ENCODE data around the gene S100A10. TPM values are rescaled to one million over a fixed set of nuclear protein-coding genes. Genes with fewer than 3 reads are reported as not detected.
A peak's percentile ranks its signal among the peaks of the same experiment; 100 is the strongest.

Gene S100A10, protein sequence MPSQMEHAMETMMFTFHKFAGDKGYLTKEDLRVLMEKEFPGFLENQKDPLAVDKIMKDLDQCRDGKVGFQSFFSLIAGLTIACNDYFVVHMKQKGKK
- not detected for polyA plus RNA-seq (2012; ENCODE audit: insufficient read depth, insufficient read length, low read depth)

DNA sequence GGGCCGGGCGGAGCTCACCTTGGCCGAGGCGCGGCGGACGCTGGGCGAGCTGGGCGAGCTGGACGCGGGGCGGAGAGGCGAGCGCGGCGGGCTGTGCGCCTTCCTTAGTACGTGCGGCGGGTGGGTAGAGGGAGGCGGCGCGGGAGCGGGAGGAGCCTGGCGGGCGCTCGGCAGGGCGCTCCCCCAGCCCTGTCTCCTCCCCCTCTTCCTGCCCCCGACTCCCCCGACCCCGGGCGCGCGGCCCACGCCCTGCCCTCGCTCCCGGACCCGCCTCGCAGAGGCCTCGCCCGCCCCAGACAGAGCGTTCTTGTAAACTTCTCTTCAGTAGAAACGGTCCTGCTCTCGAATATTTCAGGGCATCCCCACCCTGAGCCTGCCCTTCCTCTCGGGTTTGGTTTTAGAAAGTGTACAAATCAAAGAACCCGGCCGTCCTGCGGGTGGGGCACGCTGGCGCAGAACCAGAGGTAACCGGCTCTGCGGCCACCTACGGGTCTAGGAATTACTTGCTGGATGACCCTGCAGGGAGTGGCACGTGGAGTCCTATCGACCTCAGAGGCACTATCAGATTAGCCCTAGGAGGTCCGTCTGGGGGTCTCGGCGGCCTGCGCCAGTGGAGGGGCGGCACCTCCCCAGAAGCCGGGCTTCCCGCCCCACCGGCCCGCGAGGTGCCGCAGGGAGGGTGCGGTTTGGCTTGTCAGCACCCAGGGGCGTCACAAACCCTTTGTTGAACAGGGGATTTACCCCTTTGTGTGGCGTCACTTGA is at the start of gene S100A10:
Gene S100A10, minus strand, starts transcription at position 126 of the 763 bp plus-strand sequence. CDS start 7,629 bp downstream, outside the sequence.
- TF ChIP-seq, protein P1, sequence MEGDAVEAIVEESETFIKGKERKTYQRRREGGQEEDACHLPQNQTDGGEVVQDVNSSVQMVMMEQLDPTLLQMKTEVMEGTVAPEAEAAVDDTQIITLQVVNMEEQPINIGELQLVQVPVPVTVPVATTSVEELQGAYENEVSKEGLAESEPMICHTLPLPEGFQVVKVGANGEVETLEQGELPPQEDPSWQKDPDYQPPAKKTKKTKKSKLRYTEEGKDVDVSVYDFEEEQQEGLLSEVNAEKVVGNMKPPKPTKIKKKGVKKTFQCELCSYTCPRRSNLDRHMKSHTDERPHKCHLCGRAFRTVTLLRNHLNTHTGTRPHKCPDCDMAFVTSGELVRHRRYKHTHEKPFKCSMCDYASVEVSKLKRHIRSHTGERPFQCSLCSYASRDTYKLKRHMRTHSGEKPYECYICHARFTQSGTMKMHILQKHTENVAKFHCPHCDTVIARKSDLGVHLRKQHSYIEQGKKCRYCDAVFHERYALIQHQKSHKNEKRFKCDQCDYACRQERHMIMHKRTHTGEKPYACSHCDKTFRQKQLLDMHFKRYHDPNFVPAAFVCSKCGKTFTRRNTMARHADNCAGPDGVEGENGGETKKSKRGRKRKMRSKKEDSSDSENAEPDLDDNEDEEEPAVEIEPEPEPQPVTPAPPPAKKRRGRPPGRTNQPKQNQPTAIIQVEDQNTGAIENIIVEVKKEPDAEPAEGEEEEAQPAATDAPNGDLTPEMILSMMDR (IDR thresholded peaks at IDR 0.05; ENCODE audit: low read depth, low read length), result no peak
- peaks cover 22% of the 10 kb centered on the region for H3K4me1 ChIP-seq

DNA sequence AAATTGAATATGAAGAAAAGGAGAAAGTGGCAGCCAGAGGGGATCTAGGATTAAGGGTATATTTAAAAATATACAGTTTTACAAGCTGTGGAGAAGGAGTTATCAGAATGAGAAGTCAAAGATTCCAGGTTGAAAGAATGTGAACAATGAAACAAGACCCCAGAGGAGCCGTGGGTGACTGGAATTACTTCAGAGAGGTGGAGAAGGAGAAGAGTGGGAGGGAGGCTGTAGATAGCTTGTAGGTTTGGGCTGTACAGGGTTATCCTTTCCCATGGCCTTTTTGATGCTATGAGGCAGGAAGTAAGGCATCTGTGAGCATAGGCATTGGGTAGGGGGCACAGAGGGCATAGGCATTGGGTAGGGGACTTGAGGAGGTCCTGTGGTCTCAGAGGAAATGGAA is 48.4 kb upstream of the S100A10 start:
- no peaks in the 10 kb centered on the region for H3K27me3 ChIP-seq
- no peak for DNase-seq
- H3K36me3 ChIP-seq, result no peaks in the 10 kb centered on the region
- H3K4me3 ChIP-seq (ENCODE audit: low read depth, low read length), result no peak overlapping the region
- no peaks in the 10 kb centered on the region for H3K9me3 ChIP-seq
- peaks cover under 1% of the 10 kb centered on the region; the same call in 1 of the 2 replicates for H3K4me1 ChIP-seq
- TF ChIP-seq, protein P1 (IDR thresholded peaks at IDR 0.05; ENCODE audit: low read depth, low read length), result no peak

More for the DNA sequence above, at the start of gene S100A10:
- Histone ChIP-seq H3K27me3 (peaks cover 72% of the 10 kb centered on the region), H3K9me3 (no peaks in the 10 kb centered on the region), H3K36me3 (no peaks in the 10 kb centered on the region), H3K4me3 (ENCODE audit: low read depth, low read length) (peak within 1 kb of the TSS; percentile 50)
- peak; percentile 51 for DNase-seq

DNA sequence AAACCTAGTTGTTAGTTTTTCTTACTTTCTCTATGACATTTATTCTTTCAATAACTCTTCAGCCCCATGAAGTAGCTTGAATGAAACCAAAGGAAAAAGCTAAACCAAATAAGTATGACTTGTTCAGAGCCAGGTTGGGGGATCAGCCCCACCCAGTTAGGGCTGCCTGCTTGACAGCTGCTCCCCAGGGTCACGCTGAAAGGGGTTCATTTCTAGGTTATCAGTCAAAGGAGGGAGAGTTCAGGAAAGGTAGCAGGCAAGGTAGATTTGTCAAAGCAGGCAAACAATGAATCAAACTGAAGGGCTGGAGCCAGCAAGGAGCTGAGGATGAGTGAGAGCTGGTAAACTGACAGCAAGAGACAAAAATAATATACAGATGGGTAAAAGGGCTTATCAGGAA is 46.2 kb upstream of the S100A10 start:
- Histone ChIP-seq H3K36me3 (no peaks in the 10 kb centered on the region), H3K27me3 (no peaks in the 10 kb centered on the region), H3K4me1 (0 out of 2 replicates have a peak, but pooled peaks cover under 1% of the 10 kb centered on the region), H3K4me3 (ENCODE audit: low read depth, low read length) (no peak overlapping the region), H3K9me3 (no peaks in the 10 kb centered on the region)
- TF ChIP-seq, protein P1 (IDR thresholded peaks at IDR 0.05; ENCODE audit: low read depth, low read length), result no peak
- no peak for DNase-seq

DNA sequence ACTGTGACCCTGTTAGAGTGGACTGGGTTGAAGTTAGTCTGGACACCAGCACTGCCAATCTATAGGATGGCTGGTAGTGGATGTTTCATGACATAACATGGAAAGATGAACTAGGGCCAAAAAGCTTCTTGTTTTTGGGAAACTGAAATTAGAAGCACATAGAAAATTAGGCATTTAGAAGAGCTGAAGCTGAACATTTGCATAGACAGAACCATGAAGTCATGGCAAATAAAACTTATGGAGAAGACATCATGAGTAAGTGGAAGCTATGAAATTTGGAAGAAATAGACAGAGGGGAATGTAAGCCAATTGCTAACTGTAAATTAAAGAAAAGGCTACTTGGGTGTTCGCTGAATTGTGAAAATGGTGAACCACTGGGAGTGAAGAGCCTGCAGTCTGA is 45.8 kb upstream of the S100A10 start:
- Histone ChIP-seq H3K4me1 (peaks cover 2% of the 10 kb centered on the region; the same call in 1 of the 2 replicates), H3K36me3 (no peaks in the 10 kb centered on the region), H3K9me3 (no peaks in the 10 kb centered on the region), H3K27me3 (no peaks in the 10 kb centered on the region), H3K4me3 (ENCODE audit: low read depth, low read length) (no peak overlapping the region)
- DNase-seq, result no peak
- TF ChIP-seq, protein P1 (IDR thresholded peaks at IDR 0.05; ENCODE audit: low read depth, low read length), result no peak

DNA sequence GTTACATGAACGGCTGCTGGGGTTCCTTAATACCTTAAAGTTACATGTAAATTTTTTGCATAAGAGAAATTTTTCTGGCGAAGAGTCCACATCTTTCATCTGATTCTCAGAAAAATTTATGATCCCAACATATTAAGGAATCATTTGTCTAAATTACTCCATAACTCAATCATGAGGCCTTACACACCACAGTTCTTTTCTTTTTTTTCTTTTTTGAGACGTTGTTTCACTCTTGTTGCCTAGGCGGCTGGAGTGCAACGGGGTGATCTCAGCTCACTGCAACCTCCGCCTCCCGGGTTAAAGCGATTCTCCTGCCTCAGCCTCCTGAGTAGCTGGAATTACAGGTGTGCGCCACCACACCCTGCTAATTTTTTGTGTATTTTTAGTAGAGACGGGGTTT is 45.2 kb upstream of the S100A10 start:
- TF ChIP-seq, protein P1 (IDR thresholded peaks at IDR 0.05; ENCODE audit: low read depth, low read length), result no peak
- peaks cover 2% of the 10 kb centered on the region; the same call in 1 of the 2 replicates for H3K4me1 ChIP-seq
- no peaks in the 10 kb centered on the region for H3K27me3 ChIP-seq
- no peak overlapping the region for H3K4me3 ChIP-seq (ENCODE audit: low read depth, low read length)
- no peak for DNase-seq
- H3K36me3 ChIP-seq, result no peaks in the 10 kb centered on the region
- H3K9me3 ChIP-seq, result no peaks in the 10 kb centered on the region

Data from BE2C (cell line).